ENCODE data around the gene RHOBTB3.

DNA sequence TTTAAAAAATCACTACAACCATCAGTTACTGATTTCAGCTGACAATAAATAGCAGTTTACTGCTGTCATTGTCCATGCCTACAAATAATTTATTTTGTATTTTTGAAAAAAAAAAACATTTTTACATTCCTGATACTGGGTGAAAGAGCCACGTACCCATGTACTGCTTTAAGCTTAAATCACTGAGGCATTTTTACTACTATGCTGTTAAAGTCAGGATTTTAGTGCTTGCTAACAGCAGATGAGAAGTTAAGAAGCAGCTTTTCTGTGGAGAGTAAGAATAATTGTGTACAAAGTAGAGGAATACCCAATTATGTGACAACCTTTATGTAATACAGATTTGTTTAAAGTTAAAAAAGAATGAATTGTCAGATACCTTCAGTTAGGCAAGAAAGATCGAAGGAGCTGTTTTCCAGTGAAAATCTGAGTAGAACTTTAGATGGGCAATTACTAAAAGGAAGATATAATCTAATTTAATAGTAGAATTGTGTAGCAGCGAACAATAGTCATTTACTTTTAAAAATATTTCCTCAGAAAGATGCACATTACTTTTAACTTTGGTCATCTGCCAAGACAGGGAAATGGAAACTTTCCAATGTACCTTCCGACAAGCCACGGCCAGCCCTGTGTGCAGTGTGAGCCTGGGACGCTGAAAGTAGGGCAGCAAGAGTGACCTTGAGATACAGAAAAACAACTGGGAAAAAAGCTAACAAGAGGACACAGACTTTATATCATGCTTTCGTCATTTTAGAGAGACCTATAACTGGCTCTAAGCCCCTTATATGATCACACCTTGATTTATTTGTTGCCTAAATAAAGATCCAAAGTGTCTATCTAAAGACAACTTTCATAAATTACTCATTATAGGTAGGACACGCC, 39.9 kb downstream of the RHOBTB3 start:
- TF ChIP-seq POLR2A (IDR thresholded peaks at IDR 0.05) = no peak
- TF ChIP-seq, protein P1, sequence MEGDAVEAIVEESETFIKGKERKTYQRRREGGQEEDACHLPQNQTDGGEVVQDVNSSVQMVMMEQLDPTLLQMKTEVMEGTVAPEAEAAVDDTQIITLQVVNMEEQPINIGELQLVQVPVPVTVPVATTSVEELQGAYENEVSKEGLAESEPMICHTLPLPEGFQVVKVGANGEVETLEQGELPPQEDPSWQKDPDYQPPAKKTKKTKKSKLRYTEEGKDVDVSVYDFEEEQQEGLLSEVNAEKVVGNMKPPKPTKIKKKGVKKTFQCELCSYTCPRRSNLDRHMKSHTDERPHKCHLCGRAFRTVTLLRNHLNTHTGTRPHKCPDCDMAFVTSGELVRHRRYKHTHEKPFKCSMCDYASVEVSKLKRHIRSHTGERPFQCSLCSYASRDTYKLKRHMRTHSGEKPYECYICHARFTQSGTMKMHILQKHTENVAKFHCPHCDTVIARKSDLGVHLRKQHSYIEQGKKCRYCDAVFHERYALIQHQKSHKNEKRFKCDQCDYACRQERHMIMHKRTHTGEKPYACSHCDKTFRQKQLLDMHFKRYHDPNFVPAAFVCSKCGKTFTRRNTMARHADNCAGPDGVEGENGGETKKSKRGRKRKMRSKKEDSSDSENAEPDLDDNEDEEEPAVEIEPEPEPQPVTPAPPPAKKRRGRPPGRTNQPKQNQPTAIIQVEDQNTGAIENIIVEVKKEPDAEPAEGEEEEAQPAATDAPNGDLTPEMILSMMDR (IDR thresholded peaks at IDR 0.05) = no peak

Data from breast epithelium (tissue), 3 donors.